Brain microvascular endothelial cell (primary cell): Measurements from ENCODE around the gene HNRNPR.
"Not testable (repeated sequence)": the region's sequence is repeated elsewhere in the genome, so short reads cannot be mapped to it uniquely, and the experiment has no call there.

Experiments used
- DNase-seq: peaks from one replicate; pipeline ENCODE4 v3.0.0-alpha.2; 2020
- H3K27ac ChIP-seq: fragments of 250-450 bp; sonication (Bioruptor Pico); 2 replicates; pipeline ENCODE4 v1.5.1; 2020; ENCODE audit warnings: mild to moderate bottlenecking, moderate library complexity
- H3K27me3 ChIP-seq: fragments of 250-450 bp; sonication (Bioruptor Pico); replicated peaks from 2 replicates; pipeline ENCODE4 v1.5.1; 2020; ENCODE audit warnings: mild to moderate bottlenecking
- H3K36me3 ChIP-seq: fragments of 250-450 bp; sonication (Bioruptor Pico); replicated peaks from 2 replicates; pipeline ENCODE4 v1.5.1; 2020; ENCODE audit warnings: mild to moderate bottlenecking
- H3K4me3 ChIP-seq: 2 replicates; pipeline ENCODE4 v1.5.1; 2011; ENCODE audit warnings: low read depth, mild to moderate bottlenecking, control low read depth, low read length, moderate library complexity
- in situ Hi-C: cut with HindIII; loops from 2 replicates; pipeline ENCODE4 v1.10.0; 2017; ENCODE audit warnings: low sequenced_read_pairs, low pct_ligation_motif_present
- TF ChIP-seq, protein P1 (sequence below): IDR thresholded peaks from 2 replicates; pipeline ENCODE4 v1.5.1; 2011; ENCODE audit warnings: low read depth, mild to moderate bottlenecking, moderate library complexity, low read length, control low read depth, inconsistent platforms; ENCODE audit errors: missing control alignments

HNRNPR gene

DNA sequence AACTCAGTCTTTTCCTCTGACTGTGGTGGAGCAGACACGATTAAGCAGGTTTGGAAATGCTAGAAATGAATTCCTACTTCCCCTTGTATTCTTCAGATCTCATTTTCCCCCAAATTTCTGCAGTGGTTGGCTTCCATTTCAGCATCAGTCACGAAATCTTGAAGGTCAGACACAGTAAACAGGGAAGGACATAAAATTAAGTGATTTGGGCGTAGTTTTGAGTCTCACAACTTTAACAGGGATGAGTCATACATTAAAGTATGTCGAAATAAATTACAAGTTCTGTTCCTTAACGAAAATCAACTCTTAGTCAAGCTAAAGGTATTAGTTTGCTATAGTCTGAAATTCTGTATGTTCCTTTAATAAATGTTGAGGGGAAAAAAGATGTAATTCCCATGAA, 61.1 kb downstream of the HNRNPR start:
- Histone ChIP-seq H3K27me3 (no peaks in the 10 kb centered on the region), H3K4me3 (no peak overlapping the region), H3K27ac (peak overlapping the region; percentile 42), H3K36me3 (peaks cover 22% of the 10 kb centered on the region)
- DNase-seq: no peak
- in situ Hi-C loops: loop anchor here (25.0 kb wide), 1 partner anchor 196 kb away; no protein-coding TSS in a partner anchor
- TF ChIP-seq, protein P1, sequence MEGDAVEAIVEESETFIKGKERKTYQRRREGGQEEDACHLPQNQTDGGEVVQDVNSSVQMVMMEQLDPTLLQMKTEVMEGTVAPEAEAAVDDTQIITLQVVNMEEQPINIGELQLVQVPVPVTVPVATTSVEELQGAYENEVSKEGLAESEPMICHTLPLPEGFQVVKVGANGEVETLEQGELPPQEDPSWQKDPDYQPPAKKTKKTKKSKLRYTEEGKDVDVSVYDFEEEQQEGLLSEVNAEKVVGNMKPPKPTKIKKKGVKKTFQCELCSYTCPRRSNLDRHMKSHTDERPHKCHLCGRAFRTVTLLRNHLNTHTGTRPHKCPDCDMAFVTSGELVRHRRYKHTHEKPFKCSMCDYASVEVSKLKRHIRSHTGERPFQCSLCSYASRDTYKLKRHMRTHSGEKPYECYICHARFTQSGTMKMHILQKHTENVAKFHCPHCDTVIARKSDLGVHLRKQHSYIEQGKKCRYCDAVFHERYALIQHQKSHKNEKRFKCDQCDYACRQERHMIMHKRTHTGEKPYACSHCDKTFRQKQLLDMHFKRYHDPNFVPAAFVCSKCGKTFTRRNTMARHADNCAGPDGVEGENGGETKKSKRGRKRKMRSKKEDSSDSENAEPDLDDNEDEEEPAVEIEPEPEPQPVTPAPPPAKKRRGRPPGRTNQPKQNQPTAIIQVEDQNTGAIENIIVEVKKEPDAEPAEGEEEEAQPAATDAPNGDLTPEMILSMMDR: no peak

DNA sequence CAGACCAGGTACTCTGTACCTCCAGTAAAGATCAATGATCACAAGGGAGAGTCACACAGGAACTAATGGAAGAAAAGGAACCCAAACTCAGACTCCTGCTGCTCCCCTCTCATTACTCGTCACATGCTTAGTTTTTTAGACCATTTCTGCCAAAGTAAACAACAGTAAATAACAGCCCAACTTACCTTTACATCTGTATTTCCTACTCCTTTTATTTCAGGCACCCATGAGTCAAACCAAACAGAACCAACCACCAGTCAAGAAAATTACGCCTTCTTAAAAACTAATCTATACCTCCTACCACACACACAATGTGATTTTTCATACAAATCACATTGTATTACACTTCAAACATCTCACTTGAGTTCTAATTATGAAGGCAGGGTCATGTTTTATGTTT, 65.4 kb downstream of the HNRNPR start:
- no peak for DNase-seq
- peaks cover 13% of the 10 kb centered on the region for H3K36me3 ChIP-seq
- TF ChIP-seq, protein P1: no peak
- H3K4me3 ChIP-seq: no peak overlapping the region
- no peaks in the 10 kb centered on the region for H3K27me3 ChIP-seq
- in situ Hi-C loops: loop anchor here (25.0 kb wide), 1 partner anchor 191 kb away; no protein-coding TSS in a partner anchor
- H3K27ac ChIP-seq: no peak overlapping the region

DNA sequence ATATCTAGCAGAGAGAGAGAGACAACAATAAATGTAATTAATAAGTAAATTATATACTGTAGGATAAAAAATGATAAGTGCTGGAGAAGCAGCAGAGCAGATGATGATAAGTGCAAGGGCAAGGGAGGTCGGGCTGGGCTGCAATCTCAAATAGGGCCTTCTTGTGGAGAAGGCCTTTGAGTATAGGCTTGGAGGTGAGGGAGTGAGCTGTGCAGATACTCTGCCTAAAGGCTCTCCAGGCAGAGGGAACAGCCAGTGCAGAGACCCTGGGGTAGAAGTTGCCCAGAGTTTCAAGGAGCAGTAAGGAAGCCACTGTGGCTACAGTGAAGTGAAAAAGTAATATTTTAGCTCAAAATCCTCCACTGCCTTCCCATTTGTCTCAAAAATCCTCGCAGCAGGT, 67.6 kb downstream of the HNRNPR start:
- H3K36me3 ChIP-seq: peaks cover 5% of the 10 kb centered on the region
- in situ Hi-C loops: loop anchor here (25.0 kb wide), 1 partner anchor 189 kb away; no protein-coding TSS in a partner anchor
- no peak for DNase-seq
- no peak overlapping the region for H3K4me3 ChIP-seq
- H3K27ac ChIP-seq: no peak overlapping the region
- TF ChIP-seq, protein P1: no peak
- no peaks in the 10 kb centered on the region for H3K27me3 ChIP-seq

GRCh38 chr1:23274134-23274505, 70.0 kb downstream of the HNRNPR start:
- in situ Hi-C loops: no loop called here
- H3K4me3 ChIP-seq: no peak overlapping the region

DNA sequence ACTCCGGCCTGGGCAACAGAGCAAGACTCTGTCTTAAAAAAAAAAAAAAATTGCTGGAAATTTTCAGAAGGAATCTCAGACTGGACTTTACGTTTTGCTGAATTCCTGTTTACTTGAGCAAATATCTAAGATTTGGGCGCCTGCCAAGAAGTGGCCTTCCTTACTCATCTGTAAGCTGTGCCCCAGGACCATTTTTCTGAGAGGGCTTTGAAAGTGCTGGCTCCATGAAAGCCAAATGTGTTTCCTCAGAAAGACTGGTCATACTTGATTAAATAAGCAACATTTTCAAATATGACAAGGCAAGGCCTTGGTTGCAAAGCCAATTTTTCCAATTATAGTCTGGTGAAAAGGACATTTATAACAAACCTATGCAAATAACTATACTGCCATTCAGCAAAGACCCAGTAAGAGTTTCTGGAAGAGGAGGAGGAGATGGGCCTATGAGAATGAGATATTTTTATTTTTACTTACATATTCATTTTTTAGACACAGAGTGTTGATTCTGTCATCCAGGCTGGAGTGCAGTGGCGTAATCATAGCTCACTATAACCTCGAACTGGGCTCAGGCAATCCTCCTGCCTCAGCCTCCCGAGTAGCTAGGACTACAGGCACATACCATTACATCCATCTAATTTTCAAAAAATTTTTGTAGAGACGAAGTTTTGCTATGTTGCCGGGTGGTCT, 70.5 kb downstream of the HNRNPR start:
- H3K27me3 ChIP-seq: no peaks in the 10 kb centered on the region
- TF ChIP-seq, protein P1: no peak
- no peaks in the 10 kb centered on the region for H3K36me3 ChIP-seq
- no peak overlapping the region for H3K4me3 ChIP-seq
- in situ Hi-C loops: no loop called here
- H3K27ac ChIP-seq: peak overlapping the region; percentile 4
- peak; percentile 88 for DNase-seq

More at GRCh38 chr1:23274134-23274505, 70.0 kb downstream of the HNRNPR start:
- no peaks in the 10 kb centered on the region for H3K36me3 ChIP-seq
- DNase-seq: no peak
- TF ChIP-seq, protein P1: no peak
- no peaks in the 10 kb centered on the region for H3K27me3 ChIP-seq
- no peak overlapping the region for H3K27ac ChIP-seq

DNA sequence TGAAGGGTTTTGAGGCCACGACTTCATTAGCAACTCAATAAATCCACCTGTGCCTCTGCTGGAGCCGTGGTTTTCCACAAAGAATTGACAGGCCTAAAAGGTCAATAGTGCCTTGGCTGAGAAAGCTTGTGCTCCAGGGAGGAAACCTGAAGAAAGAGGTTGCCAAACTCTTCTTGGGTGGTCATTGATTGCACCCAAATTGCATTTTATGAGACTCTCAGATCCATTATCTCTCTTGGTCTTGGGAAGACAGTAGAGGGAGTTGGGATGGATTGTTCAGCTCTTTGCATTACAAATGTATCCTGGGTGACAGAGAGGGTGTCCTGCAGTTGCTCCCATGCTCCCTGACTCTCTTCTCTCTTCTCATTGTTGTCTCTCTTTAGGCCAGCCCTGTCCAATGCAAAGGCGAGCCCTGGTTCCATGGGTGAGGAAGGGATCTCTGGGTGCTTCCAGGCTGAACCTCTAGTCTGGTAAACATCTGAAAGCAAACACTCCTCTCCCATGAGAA, 80.7 kb downstream of the HNRNPR start:
- no peak overlapping the region for H3K27ac ChIP-seq
- no peak for DNase-seq
- TF ChIP-seq, protein P1: no peak
- no peak overlapping the region for H3K4me3 ChIP-seq
- H3K27me3 ChIP-seq: no peaks in the 10 kb centered on the region
- in situ Hi-C loops: no loop called here
- H3K36me3 ChIP-seq: no peaks in the 10 kb centered on the region

- H3K4me3 ChIP-seq, H3K27me3 ChIP-seq, DNase-seq, H3K36me3 ChIP-seq, H3K27ac ChIP-seq, in situ Hi-C loops: not testable (repeated sequence)
These were observed 86.0 kb downstream of the HNRNPR start for GRCh38 chr1:23258082-23258481.

DNA sequence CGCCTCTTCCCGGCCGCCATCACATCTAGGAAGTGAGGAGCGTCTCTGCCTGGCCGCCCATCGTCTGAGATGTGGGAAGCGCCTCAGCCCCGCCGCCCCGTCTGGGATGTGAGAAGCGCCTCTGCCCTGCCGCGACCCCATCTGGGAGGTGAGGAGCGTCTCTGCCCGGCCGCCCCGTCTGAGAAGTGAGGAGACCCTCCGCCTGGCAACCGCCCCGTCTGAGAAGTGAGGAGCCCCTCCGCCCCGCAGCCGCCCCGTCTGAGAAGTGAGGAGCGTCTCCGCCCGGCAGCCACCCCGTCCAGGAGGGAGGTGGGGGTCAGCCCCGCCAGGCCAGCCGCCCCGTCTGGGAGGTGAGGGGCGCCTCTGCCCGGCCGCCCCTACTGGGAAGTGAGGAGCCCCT, 86.7 kb downstream of the HNRNPR start:
- H3K27me3 ChIP-seq, DNase-seq, in situ Hi-C loops, H3K27ac ChIP-seq, H3K4me3 ChIP-seq, H3K36me3 ChIP-seq: not testable (repeated sequence)
